HepG2 (cell line): ENCODE data around the gene ERMARD. TPM values are rescaled to one million over a fixed set of nuclear protein-coding genes. Genes with fewer than 3 reads are reported as not detected.

Experiments used
- JUN ChIP-seq: sonication (generic); formaldehyde crosslinking; IDR thresholded peaks from 2 replicates; pipeline ENCODE4 v1.4.0; 2020; ENCODE audit warnings: mild to moderate bottlenecking, missing genetic modification reagents
- KDM1A ChIP-seq: IDR thresholded peaks from 2 replicates; pipeline ENCODE4 v1.6.1; 2016; ENCODE audit warnings: missing compliant biosample characterization
- PITX1 ChIP-seq: sonication (generic); formaldehyde crosslinking; IDR thresholded peaks from 2 replicates; pipeline ENCODE4 v1.5.1; 2020; ENCODE audit warnings: mild to moderate bottlenecking, missing genetic modification reagents
- RBFOX2 ChIP-seq: fragments of 200-400 bp; formaldehyde crosslinking; IDR thresholded peaks from 2 replicates; pipeline ENCODE4 v1.6.1; 2017; ENCODE audit warnings: low read depth, mild to moderate bottlenecking, low read length
- SIN3B ChIP-seq: fragments of 150-350 bp; IDR thresholded peaks from 2 replicates; pipeline ENCODE4 v1.6.1; 2014; ENCODE audit warnings: low read length
- SMC3 ChIP-seq: IDR thresholded peaks from 2 replicates; pipeline ENCODE4 v1.6.1; 2011; ENCODE audit warnings: low read length, improper control_type of control experiment
- SRSF4 ChIP-seq: fragments of 200-400 bp; formaldehyde crosslinking; IDR thresholded peaks from one replicate; pipeline ENCODE4 v1.6.1; 2018; ENCODE audit warnings: mild to moderate bottlenecking, low read depth, low read length, moderate library complexity; ENCODE audit not compliant: poor library complexity, severe bottlenecking
- TOPORS ChIP-seq: sonication (generic); formaldehyde crosslinking; IDR thresholded peaks from 2 replicates; pipeline ENCODE4 v1.8.0; 2023; ENCODE audit warnings: mild to moderate bottlenecking, missing genetic modification reagents
- ZBTB26 ChIP-seq: IDR thresholded peaks from 2 replicates; pipeline ENCODE4 v1.6.1; 2016; ENCODE audit warnings: missing compliant biosample characterization, missing genetic modification reagents, borderline replicate concordance
- ZBTB44 ChIP-seq: sonication (generic); formaldehyde crosslinking; IDR thresholded peaks from 2 replicates; pipeline ENCODE4 v1.4.0; 2020; ENCODE audit warnings: missing genetic modification reagents
- ZNF383 ChIP-seq: sonication (generic); formaldehyde crosslinking; IDR thresholded peaks from 2 replicates; pipeline ENCODE4 v1.4.0; 2020; ENCODE audit warnings: missing genetic modification reagents, mild to moderate bottlenecking, borderline replicate concordance
- ZNF512 ChIP-seq: sonication (generic); formaldehyde crosslinking; IDR thresholded peaks from 2 replicates; pipeline ENCODE4 v1.4.0; 2020; ENCODE audit warnings: mild to moderate bottlenecking, missing genetic modification reagents
- polyA plus RNA-seq, 8 experiments: library from polyadenylated mRNA; depleted of rRNA in 3 of 8; stranded (reverse) in 7 of 8; unstranded in 1 of 8; fragments of >200 nt; fragmentation: Illumina TruSeq in 4 of 8; extraction: Trizol in 4 of 8; gene quantifications; 2 replicates each; pipeline versions ENCODE4 v1.2.1 to v1.2.3, GENCODE V29; 2011 to 2016; ENCODE audit warnings: low read depth in 4 of 8, missing spikeins in 1 of 8, mixed read lengths in 1 of 8; ENCODE audit not compliant: insufficient read depth in 1 of 8
- total RNA-seq, 5 experiments: library from RNA; depleted of rRNA; stranded (reverse); fragments of >200 nt; fragmentation: Illumina TruSeq; extraction: Trizol; gene quantifications; 2 replicates each; pipeline ENCODE4 v1.2.3, GENCODE V29; 2016; ENCODE audit warnings: low read depth in 1 of 5
- TF ChIP-seq, protein P1 (sequence below): sonication (generic); formaldehyde crosslinking; IDR thresholded peaks from 2 replicates; pipeline ENCODE4 v1.4.0; 2020; ENCODE audit warnings: mild to moderate bottlenecking, missing genetic modification reagents
- TF ChIP-seq, protein P2 (sequence below): sonication (generic); formaldehyde crosslinking; IDR thresholded peaks from 2 replicates; pipeline ENCODE4 v1.9.0; 2021; ENCODE audit warnings: missing genetic modification reagents, borderline replicate concordance

The ERMARD gene
- total and polyA plus RNA-seq, 2 of the 13 experiments (the other 11 are each of a cell fraction or from before 2014, with no cell fraction given), result 8.8 to 10.7 TPM

DNA sequence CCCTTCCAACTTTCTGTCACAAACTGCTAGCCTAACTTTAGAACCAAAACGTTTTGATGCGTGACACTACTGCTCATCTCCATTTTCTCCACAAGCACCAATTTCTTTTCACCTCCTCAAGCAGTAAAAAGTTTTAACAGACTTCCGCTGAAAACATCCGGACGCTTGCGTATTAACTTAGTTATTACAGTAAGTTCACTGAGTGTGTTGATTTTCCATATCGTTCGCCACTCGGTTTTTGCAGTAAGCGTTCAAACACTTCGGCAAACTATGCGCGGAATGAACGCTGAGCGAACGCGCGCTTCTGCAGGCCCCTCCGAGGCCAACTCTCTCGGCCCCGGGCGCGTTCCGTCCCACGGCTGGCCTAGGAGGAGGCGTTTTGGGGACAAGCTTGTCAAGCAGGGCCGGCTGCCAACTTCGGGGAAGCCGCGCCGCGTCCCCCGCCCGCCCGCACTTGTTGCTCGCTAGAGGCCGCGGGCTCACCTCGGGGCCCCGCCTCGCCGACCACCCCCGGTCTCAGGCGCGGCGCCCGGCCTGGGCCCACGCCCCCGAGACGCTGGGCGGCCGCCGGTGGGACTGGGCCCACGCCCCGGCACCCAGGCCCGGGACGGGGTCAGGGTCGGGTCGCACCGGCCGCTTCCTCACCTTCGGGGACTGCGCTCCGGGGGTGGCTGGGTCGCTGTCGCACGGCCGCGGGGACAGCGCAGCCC lies 28.1 kb upstream of the ERMARD start (continued):
- TF ChIP-seq, protein P1, sequence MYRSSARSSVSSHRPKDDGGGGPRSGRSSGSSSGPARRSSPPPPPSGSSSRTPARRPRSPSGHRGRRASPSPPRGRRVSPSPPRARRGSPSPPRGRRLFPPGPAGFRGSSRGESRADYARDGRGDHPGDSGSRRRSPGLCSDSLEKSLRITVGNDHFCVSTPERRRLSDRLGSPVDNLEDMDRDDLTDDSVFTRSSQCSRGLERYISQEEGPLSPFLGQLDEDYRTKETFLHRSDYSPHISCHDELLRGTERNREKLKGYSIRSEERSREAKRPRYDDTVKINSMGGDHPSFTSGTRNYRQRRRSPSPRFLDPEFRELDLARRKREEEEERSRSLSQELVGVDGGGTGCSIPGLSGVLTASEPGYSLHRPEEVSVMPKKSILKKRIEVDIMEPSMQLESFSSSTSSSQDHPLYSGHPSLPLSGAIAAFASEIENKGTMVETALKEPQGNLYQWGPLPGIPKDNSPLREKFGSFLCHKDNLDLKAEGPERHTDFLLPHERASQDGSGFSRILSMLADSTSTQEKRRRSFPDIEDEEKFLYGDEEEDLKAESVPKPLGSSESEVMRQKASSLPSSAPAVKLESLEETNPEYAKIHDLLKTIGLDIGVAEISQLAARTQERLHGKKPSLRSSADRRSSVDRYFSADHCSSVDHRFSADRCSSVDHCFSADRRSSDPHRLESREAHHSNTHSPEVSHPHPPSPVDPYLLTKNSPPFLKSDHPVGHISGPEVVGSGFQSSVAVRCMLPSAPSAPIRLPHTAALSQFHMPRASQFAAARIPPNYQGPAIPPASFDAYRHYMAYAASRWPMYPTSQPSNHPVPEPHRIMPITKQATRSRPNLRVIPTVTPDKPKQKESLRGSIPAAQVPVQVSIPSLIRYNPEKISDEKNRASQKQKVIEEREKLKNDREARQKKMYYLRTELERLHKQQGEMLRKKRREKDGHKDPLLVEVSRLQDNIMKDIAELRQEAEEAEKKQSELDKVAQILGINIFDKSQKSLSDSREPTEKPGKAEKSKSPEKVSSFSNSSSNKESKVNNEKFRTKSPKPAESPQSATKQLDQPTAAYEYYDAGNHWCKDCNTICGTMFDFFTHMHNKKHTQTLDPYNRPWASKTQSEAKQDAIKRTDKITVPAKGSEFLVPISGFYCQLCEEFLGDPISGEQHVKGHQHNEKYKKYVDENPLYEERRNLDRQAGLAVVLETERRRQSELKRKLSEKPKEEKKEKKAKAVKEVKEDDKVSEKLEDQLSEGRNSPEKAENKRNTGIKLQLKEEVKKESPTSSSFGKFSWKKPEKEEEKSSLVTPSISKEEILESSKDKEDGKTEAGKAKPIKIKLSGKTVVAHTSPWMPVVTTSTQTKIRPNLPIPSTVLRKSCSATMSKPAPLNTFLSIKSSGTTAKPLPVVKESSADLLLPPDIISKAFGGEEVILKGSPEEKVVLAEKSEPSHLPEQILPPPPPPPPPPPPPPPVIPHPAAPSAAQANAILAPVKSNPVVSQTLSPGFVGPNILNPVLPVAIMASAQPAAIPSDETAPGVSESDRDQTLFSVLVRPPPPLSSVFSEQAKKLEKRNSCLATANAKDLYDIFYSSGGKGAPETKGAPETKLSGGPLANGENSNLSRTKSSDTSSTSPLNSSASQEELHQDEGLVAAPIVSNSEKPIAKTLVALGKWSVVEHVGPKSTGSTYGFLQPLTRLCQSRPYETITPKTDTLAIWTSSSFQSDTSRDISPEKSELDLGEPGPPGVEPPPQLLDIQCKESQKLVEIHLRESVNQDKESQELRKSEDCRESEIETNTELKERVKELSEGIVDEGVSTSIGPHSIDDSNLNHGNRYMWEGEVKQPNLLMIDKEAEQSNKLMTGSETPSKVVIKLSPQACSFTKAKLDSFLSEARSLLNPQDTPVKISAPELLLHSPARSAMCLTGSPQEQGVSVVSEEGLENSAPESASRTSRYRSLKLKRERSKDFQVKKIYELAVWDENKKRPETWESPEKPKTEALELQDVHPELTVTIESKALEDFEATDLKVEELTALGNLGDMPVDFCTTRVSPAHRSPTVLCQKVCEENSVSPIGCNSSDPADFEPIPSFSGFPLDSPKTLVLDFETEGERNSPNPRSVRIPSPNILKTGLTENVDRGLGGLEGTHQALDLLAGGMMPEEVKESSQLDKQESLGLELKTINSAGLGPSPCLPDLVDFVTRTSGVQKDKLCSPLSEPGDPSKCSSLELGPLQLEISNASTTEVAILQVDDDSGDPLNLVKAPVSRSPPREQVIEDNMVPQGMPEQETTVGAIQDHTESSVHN (CRISPR knock-in tag), result no peak
- TF ChIP-seq JUN (CRISPR knock-in tag), result no peak
- TF ChIP-seq ZBTB44, result no peak
- no peak for TF ChIP-seq SIN3B
- TF ChIP-seq, protein P2, sequence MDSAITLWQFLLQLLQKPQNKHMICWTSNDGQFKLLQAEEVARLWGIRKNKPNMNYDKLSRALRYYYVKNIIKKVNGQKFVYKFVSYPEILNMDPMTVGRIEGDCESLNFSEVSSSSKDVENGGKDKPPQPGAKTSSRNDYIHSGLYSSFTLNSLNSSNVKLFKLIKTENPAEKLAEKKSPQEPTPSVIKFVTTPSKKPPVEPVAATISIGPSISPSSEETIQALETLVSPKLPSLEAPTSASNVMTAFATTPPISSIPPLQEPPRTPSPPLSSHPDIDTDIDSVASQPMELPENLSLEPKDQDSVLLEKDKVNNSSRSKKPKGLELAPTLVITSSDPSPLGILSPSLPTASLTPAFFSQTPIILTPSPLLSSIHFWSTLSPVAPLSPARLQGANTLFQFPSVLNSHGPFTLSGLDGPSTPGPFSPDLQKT (CRISPR knock-in tag), result no peak
- TF ChIP-seq ZBTB26 (CRISPR knock-in tag), result no peak
- no peak for TF ChIP-seq SMC3
- TF ChIP-seq ZNF512 (CRISPR knock-in tag), result no peak
- TF ChIP-seq RBFOX2, result peak; percentile 59
- TF ChIP-seq ZNF383 (CRISPR knock-in tag), result no peak
- no peak for TF ChIP-seq KDM1A (CRISPR knock-in tag)
- no peak for TF ChIP-seq PITX1
- TF ChIP-seq SRSF4, result no peak
- no peak for TF ChIP-seq TOPORS (CRISPR knock-in tag)
